Body of pancreas (tissue), 4 donors: Measurements from ENCODE around the gene BMP7. TPM values are rescaled to one million over a fixed set of nuclear protein-coding genes. Genes with fewer than 3 reads are reported as not detected.

Source experiments
- ATAC-seq: fragments of 150-250 bp; one replicate; pipeline ENCODE4 v1.9.1; 2016
- DNase-seq, 4 donors: peaks; one replicate each; pipeline ENCODE4 v3.0.0-alpha.2; 2019
- H3K27ac ChIP-seq, 4 donors: fragments of 200-600 bp; sonication (generic); 1 replicate in 3 of 4; 2 replicates in 1 of 4; pipeline versions ENCODE4 v1.5.1 to v1.6.1; 2016 to 2019; ENCODE audit warnings: mild to moderate bottlenecking in 1 of 4, mixed read lengths in 1 of 4, moderate library complexity in 1 of 4
- H3K27me3 ChIP-seq, 2 donors: fragments of 200-600 bp; sonication (generic); one replicate each; pipeline ENCODE4 v1.6.0; 2016; ENCODE audit warnings: mild to moderate bottlenecking in 1 of 2
- H3K36me3 ChIP-seq, 2 donors: fragments of 200-600 bp; sonication (generic); replicated peaks in 1 of 2; 2 replicates each; pipeline ENCODE4 v1.5.1; 2016; ENCODE audit warnings: low read depth in 2 of 2; ENCODE audit not compliant: insufficient read depth in 1 of 2
- H3K4me1 ChIP-seq: fragments of 200-600 bp; sonication (generic); one replicate; pipeline ENCODE4 v1.6.0; 2016
- H3K4me3 ChIP-seq, 2 donors: fragments of 200-600 bp; sonication (generic); 1 replicate in 1 of 2; 2 replicates in 1 of 2; pipeline ENCODE4 v1.5.1; 2016 to 2019
- H3K9me3 ChIP-seq, 3 donors: fragments of 200-600 bp; sonication (generic); 1 replicate in 2 of 3; 2 replicates in 1 of 3; pipeline ENCODE4 v1.5.1; 2016
- CTCF ChIP-seq, 7 experiments: fragments of 450-650 bp in 4 of 7; fragments of 200-600 bp in 3 of 7; sonication (generic) in 3 of 7; IDR thresholded peaks; one replicate each; pipeline ENCODE4 v1.5.1; 2016 to 2019; ENCODE audit warnings: antibody characterized with exemption in 7 of 7
- POLR2A ChIP-seq, 3 donors: fragments of 450-650 bp; IDR thresholded peaks; one replicate each; pipeline ENCODE4 v1.6.1; 2016; ENCODE audit warnings: antibody characterized with exemption in 3 of 3, mild to moderate bottlenecking in 2 of 3
- WGBS, 2 donors: methylation state at CpG; one replicate each; pipeline ENCODE4 v1.1.5; 2017; 5-methylcytosine and 5-hydroxymethylcytosine counted together
- intact Hi-C: fragments of 100-400 bp; cut with DNase I; formaldehyde crosslinking; loops from one replicate; pipeline ENCODE4 v1.15.1; 2023
- total RNA-seq, 2 donors: library from RNA; depleted of rRNA; stranded (reverse); fragments of >200 nt; gene quantifications; one replicate each; pipeline ENCODE4 v1.1.0, GENCODE V29; 2016

Gene BMP7
- total RNA-seq, 2 donors from 2014 or later, result 4.2 TPM; not detected in 1

- ATAC-seq (no peak), DNase-seq (no peak)
- Histone ChIP-seq H3K27ac (no peak overlapping the region), H3K9me3 (no peaks in the 10 kb centered on the region), H3K4me1 (no peaks in the 10 kb centered on the region), H3K36me3 (no peaks in the 10 kb centered on the region), H3K4me3 (no peak overlapping the region), H3K27me3 (no peaks in the 10 kb centered on the region)
- 80 to 82% methylated on average over 15 to 19 of the region's 19 CpGs for WGBS, 2 donors
- intact Hi-C loops, result no loop called here
- TF ChIP-seq CTCF (IDR thresholded peaks at IDR 0.05) (no peak), POLR2A (IDR thresholded peaks at IDR 0.05) (no peak)
Observed at GRCh38 chr20:57221916-57222630, 44.4 kb downstream of the BMP7 start.

- no peak for TF ChIP-seq CTCF (IDR thresholded peaks at IDR 0.05)
- no peak for TF ChIP-seq POLR2A (IDR thresholded peaks at IDR 0.05)
- Histone ChIP-seq H3K4me3 (no peak overlapping the region), H3K36me3 (no peaks in the 10 kb centered on the region), H3K27ac (no peak overlapping the region), H3K27me3 (no peaks in the 10 kb centered on the region), H3K9me3 (no peaks in the 10 kb centered on the region), H3K4me1 (no peaks in the 10 kb centered on the region)
- ATAC-seq (no peak), DNase-seq (no peak)
- WGBS, 2 donors, result 78 to 79% methylated on average over 14 of the region's 14 CpGs
- intact Hi-C loops, result no loop called here
Observed at GRCh38 chr20:57220337-57221145, 45.9 kb downstream of the BMP7 start.

- ATAC-seq, result no peak
- TF ChIP-seq POLR2A (IDR thresholded peaks at IDR 0.05) (no peak), CTCF (IDR thresholded peaks at IDR 0.05) (no peak)
- Histone ChIP-seq H3K36me3 (no peaks in the 10 kb centered on the region), H3K9me3 (no peaks in the 10 kb centered on the region), H3K4me1 (no peaks in the 10 kb centered on the region), H3K27ac (no peak overlapping the region), H3K27me3 (no peaks in the 10 kb centered on the region), H3K4me3 (no peak overlapping the region)
- no peak for DNase-seq
- 93 to 94% methylated on average over 10 to 11 of the region's 11 CpGs for WGBS, 2 donors
- intact Hi-C loops, result no loop called here
Observed at GRCh38 chr20:57219071-57219677, 47.3 kb downstream of the BMP7 start.

- WGBS, 2 donors, result 52 to 62% methylated on average over 5 of the region's 5 CpGs
- Histone ChIP-seq H3K4me3 (no peak overlapping the region), H3K27me3 (no peaks in the 10 kb centered on the region), H3K36me3 (no peaks in the 10 kb centered on the region), H3K9me3 (no peaks in the 10 kb centered on the region), H3K27ac (no peak overlapping the region), H3K4me1 (no peaks in the 10 kb centered on the region)
- TF ChIP-seq CTCF (IDR thresholded peaks at IDR 0.05) (no peak), POLR2A (IDR thresholded peaks at IDR 0.05) (no peak)
- DNase-seq, result no peak
- intact Hi-C loops, result no loop called here
- no peak for ATAC-seq
Observed at GRCh38 chr20:57218489-57218888, 48.0 kb downstream of the BMP7 start.
